Measurements from ENCODE around the gene CLIC4. TPM values are rescaled to one million over a fixed set of nuclear protein-coding genes. Genes with fewer than 3 reads are reported as not detected.
A peak's percentile ranks its signal among the peaks of the same experiment; 100 is the strongest.
"Not testable (repeated sequence)": the region's sequence is repeated elsewhere in the genome, so short reads cannot be mapped to it uniquely, and the experiment has no call there.

The CLIC4 gene
- 172 and 217 TPM in 2 replicates for total RNA-seq (2014; rRNA removed; shearing (Covaris generic))

DNA sequence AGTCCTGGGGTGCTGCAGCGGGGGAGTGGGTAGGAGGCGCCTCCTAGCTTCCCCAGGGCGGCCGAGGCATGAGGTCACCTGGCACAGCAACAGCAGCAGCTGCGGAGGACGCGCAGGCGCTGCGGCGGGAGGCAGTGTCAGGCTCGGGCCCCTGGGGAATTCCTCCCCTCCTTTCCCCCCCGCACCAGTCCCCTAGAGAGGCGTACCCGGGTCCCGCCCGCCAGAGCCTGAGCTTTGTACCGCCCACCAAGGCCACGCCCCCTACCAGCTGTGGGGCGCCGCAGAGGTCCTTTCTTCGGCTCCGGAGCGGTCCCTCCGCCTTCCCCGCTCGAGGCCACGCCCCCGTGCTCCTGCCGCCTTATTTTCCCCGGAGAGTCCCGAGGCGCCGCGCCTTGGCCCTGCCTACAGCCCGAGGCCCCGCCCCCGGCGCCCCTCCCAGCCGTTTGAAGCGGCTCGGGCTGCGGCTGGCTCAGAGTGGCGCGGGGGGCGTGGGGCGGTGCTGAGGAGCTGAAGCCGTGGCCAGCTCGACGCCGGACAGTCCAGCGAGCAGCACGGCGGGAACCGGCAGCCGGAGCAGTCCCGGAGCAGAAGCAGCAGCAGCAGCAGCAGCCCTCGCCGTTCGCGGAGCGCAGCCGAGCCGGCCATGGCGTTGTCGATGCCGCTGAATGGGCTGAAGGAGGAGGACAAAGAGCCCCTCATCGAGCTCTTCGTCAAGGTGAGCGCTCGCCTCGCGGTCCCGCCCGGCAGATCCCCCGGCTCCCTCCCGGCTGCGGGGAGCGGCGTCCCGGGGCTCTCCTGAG, at the start of gene CLIC4:
TSS of gene CLIC4 (plus strand) at position 537 of the 800 bp plus-strand sequence. CDS start at position 644, 107 bp downstream.
- DNase-seq (ENCODE audit: low spot score) = peak; percentile 97

- DNase-seq (ENCODE audit: low spot score) = no peak
Observed at GRCh38 chr1:24696041-24696755, 49.0 kb upstream of the CLIC4 start.

- no peak for DNase-seq (ENCODE audit: low spot score)
Observed at GRCh38 chr1:24696756-24697330, 48.4 kb upstream of the CLIC4 start.

DNA sequence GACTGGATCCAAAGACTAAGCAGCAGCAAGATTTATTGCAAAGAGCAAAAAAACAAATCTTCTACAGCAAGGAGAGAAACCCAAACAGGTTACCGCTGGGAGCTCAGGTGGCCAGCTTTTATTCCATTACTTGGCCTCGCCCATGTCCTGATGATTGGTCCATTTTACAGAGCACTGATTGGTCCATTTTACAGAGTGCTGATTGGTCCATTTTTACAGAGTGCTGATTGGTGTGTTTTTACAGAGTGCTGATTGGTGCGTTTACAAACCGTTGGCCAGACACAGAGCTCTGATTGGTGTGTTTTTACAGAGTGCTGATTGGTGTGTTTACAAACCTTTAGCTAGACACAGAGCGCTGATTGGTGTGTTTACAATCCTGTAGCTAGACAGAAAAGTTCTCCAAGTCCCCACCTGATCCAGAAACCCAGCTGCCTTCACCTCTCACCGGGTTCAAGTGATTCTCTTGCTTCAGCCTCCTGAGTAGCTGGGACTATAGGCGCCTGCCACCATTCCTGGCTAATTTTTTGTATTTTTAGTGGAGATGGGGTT, 47.7 kb upstream of the CLIC4 start:
- not testable (repeated sequence) for DNase-seq (ENCODE audit: low spot score)

- not testable (repeated sequence) for DNase-seq (ENCODE audit: low spot score)
Observed at GRCh38 chr1:24698326-24698725, 46.9 kb upstream of the CLIC4 start.

GRCh38 chr1:24699628-24700027, 45.6 kb upstream of the CLIC4 start:
- no peak for DNase-seq (ENCODE audit: low spot score)

DNA sequence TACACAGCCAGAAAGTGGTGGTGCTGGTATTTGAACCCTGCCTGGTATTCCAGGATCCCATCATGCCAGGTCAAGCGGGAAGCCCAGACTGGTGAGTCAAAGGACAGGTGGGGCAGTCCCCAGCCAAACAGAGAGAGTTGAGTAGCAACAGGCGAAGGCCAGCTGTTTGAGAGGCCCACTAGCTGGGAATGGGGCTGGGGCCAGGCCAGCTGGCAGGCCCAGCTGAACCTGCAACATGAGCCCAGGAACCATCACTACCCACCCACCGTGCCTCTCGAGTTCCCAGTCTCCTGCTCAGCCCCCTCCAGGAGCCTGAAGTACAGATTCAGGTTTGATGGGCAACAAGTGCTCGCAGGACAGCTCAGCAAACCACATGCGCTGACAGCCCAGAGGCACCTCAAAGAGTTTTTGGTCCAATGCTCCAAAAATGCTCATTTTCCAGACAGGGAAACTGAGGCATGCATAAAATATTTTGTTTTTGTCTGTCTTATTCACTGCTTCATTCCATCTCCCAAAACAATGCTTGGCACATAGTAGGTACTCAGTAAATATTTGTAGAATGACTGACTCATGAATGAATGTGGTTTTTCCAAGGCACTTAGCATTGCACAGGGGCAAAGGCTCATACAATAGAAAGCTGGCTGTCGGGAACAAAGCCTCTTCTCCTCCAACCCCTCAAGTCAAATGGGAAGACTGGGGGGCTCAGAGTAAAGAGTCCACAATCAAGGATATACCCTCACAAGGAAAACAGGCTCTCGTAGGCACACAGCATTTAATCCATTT, 42.5 kb upstream of the CLIC4 start:
- peak; percentile 59 for DNase-seq (ENCODE audit: low spot score)

DNA sequence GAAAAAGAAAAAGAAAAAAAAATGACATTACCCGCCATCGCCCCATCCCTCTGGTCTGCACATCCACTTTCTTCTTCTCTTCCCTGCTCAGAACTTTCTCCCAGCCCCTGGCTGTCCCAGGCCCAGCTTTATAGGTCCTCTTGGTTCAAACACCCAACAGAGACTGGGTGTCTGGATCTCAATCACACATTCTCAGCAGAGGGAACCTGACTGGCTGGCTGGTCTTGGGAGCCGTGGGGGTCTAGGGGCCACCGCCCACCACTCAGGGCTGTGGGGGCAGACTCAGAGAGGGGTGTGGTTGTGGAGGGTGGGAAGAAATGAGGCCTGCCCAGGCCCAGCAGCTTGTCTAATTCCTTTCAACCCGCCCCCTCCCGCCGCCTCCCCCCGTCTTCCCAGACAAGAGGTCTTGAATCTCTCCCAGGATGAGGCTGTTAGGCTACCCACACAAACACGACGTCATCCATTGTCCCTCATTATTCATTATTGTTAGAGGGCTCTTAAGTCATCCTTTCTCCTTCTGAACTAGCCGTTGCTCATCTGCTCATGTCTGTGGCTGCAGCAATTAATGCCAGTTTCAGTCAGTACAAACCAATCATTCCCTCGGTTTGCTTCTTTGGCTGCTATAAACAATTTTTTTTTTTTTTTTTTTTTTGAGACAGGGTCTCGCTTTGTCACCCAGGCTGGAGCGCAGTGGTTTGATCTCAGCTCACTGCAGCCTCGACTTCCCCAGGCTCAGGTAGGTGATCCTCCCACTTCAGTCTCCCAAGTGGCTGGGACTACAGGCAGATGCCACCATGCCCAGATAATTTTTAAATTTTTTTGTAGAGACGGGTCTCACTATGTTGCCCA, 40.6 kb upstream of the CLIC4 start:
- DNase-seq (ENCODE audit: low spot score) = peak; percentile 40

DNA sequence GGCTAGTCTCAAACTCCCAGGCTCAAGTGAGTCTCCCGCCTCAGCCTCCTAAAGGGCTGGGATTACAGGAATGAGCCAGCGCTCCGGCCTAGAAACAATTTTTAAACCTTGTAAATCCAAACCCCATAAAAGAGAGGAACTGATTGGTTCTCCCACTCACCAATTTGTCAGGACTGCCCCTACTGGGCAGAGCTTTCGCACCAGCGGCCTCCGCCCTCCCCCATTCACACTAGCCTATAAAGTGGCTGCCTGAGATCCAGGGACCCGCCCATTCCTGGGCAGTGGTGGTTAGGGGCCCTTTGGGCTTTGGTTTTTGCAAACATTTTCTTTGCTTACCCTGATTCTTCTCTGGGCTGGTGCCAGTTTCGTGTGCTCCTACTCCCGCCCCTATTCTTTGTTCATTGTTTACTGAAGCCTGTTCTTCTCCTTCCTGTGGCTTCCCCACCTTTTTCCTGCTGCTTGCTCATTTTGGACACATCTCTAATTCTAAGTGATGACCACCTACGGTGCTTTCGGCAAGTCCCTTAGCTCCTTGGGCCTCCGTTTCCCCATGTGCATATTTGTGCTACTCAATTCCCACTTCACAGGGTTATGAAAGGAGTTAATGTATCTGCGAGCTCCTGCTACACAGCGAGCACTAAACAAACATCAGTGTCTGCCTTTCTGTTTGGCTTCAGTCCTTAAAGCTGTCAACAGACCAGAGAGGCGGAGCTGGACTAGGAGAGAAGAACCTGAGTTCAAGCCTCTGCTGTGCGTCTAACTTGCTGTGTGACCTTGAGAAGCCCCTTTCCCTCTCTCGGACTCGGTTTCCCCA, 39.8 kb upstream of the CLIC4 start:
- peak; percentile 98 for DNase-seq (ENCODE audit: low spot score)

DNA sequence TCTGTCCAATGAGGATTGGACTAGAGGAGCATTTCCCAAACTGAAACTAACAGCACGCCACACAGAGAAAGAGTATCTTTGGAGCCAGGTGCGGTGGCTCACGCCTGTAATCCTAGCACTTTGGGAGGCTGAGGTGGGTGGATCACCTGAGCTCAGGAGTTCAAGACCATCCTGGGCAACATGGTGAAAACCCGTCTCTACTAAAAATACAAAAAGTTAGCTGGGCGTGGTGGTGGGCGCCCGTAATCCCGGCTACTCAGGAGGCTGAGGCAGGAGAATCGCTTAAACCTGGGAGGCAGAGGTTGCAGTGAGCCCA, 39.2 kb upstream of the CLIC4 start:
- not testable (repeated sequence) for DNase-seq (ENCODE audit: low spot score)

GRCh38 chr1:24707687-24708086, 37.6 kb upstream of the CLIC4 start:
- peak; percentile 62 for DNase-seq (ENCODE audit: low spot score)

- no peak for DNase-seq (ENCODE audit: low spot score)
Observed at GRCh38 chr1:24708938-24709337, 36.3 kb upstream of the CLIC4 start.

- no peak for DNase-seq (ENCODE audit: low spot score)
Observed at GRCh38 chr1:24709791-24710441, 35.3 kb upstream of the CLIC4 start.

GRCh38 chr1:24711329-24711728, 33.9 kb upstream of the CLIC4 start:
- no peak for DNase-seq (ENCODE audit: low spot score)

DNA sequence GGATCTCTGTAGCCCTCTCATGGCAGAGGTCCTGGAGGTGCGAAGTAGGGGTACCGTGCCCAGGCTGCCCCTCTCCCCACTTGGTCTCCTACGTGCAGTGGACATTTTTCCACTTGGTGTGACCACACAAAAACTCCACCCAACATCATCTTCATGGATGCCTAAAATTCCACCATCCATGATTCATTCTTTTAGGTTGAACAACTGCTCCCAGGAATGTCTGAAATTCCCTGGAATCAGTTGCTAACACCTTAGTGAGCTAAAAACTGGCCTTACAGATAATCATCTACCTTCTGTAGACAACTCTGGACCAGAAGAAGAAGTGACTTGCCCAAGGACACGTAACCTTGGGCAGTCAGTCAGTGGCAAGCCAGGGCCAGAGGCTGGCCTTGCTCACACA, 32.1 kb upstream of the CLIC4 start:
- DNase-seq (ENCODE audit: low spot score) = no peak

GRCh38 chr1:24713736-24714135, 31.5 kb upstream of the CLIC4 start:
- DNase-seq (ENCODE audit: low spot score) = no peak

- peak; percentile 56 for DNase-seq (ENCODE audit: low spot score)
Observed at GRCh38 chr1:24714859-24715520, 30.3 kb upstream of the CLIC4 start.

DNA sequence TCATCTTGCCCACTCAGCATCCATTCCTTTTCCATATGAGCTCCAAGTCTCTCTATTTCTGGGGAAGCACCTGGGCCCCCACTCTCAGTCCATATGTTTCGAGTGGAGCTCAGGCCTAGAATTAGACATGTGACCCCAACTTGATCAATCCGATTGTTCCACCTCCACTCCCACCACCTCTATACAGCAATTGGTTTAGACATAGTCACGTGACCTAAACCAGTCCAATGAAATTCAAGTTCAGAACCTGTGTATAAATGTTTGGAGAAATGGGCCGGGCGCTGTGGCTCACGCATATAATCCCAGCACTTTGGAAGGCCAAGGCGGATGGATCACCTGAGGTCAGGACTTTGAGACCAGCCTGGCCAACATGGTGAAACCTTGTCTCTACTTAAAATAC, 29.6 kb upstream of the CLIC4 start:
- no peak for DNase-seq (ENCODE audit: low spot score)

All from H4 (cell line).